OCI-LY1 (cell line): ENCODE data around the gene MCCD1.
"Not testable (repeated sequence)": the region's sequence is repeated elsewhere in the genome, so short reads cannot be mapped to it uniquely, and the experiment has no call there.

Source experiments
- EZH2 ChIP-seq: fragments of 200-600 bp; sonication (generic), shearing (Covaris generic); IDR thresholded peaks from 2 replicates; pipeline ENCODE4 v1.8.0; 2017; ENCODE audit warnings: borderline replicate concordance, mixed run types, mild to moderate bottlenecking, antibody characterized with exemption, low read length, moderate library complexity, mixed read lengths
- TF ChIP-seq, protein P1 (sequence below): fragments of 200-600 bp; sonication (generic), shearing (Covaris generic); IDR thresholded peaks from 2 replicates; pipeline ENCODE4 v1.5.1; 2017; ENCODE audit warnings: mild to moderate bottlenecking, antibody characterized with exemption, low read length, moderate library complexity, mixed read lengths

DNA sequence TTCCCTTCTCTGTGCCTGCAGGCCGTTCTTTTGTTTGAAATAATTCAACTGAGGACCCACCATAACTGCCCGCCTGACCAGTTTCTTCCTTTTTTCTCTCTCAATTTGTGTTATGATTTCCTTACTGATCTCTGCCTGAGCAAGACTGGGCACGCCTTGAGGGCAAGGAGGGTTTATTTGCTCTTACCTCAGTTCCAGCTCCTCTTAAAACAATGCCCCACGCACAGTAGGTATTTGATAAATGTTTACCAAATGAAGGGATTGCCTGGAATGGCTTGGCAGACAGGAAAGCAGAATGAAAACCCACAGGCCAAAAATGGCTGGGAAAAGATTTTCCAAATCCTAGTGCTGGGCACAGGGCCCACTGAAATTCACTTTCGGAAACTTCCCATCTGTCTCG, 41.1 kb upstream of the MCCD1 start:
- TF ChIP-seq, protein P1, sequence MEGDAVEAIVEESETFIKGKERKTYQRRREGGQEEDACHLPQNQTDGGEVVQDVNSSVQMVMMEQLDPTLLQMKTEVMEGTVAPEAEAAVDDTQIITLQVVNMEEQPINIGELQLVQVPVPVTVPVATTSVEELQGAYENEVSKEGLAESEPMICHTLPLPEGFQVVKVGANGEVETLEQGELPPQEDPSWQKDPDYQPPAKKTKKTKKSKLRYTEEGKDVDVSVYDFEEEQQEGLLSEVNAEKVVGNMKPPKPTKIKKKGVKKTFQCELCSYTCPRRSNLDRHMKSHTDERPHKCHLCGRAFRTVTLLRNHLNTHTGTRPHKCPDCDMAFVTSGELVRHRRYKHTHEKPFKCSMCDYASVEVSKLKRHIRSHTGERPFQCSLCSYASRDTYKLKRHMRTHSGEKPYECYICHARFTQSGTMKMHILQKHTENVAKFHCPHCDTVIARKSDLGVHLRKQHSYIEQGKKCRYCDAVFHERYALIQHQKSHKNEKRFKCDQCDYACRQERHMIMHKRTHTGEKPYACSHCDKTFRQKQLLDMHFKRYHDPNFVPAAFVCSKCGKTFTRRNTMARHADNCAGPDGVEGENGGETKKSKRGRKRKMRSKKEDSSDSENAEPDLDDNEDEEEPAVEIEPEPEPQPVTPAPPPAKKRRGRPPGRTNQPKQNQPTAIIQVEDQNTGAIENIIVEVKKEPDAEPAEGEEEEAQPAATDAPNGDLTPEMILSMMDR = not testable (repeated sequence)
- not testable (repeated sequence) for TF ChIP-seq EZH2
